ENCODE data around the gene SMG5. TPM values are rescaled to one million over a fixed set of nuclear protein-coding genes. Genes with fewer than 3 reads are reported as not detected.

Gene SMG5
- total RNA-seq, 1 donor from 2014 or later = 91.0 TPM

GRCh38 chr1:156285437-156285836 lies 2.8 kb upstream of the SMG5 start:
- Mint-ChIP-seq H3K27me3 (no peaks in the 10 kb centered on the region), H3K36me3 (peaks cover 11% of the 10 kb centered on the region), H3K4me1 (ENCODE audit: unreplicated experiment) (peaks cover 30% of the 10 kb centered on the region), H3K9me3 (no peaks in the 10 kb centered on the region), H3K4me3 (no peak overlapping the region), H3K27ac (no peak overlapping the region)
- no peak for TF ChIP-seq CTCF (conservative IDR thresholded peaks at IDR 0.05)
- no peak for DNase-seq (ENCODE audit: extremely low spot score, unreplicated experiment)

- Mint-ChIP-seq H3K4me3 (peak overlapping the region; percentile 93), H3K36me3 (peaks cover 7% of the 10 kb centered on the region), H3K27ac (peak overlapping the region; percentile 97), H3K27me3 (no peaks in the 10 kb centered on the region), H3K4me1 (ENCODE audit: unreplicated experiment) (peaks cover 30% of the 10 kb centered on the region), H3K9me3 (no peaks in the 10 kb centered on the region)
- no peak for TF ChIP-seq CTCF (conservative IDR thresholded peaks at IDR 0.05)
- no peak for DNase-seq (ENCODE audit: extremely low spot score, unreplicated experiment)
Observed at GRCh38 chr1:156284757-156285156, 2.1 kb upstream of the SMG5 start.

GRCh38 chr1:156284112-156284511 lies 1.5 kb upstream of the SMG5 start, which contains the start of gene TMEM79:
Gene TMEM79, plus strand, starts transcription at chr1:156284325. Its CDS starts 902 bp downstream, at chr1:156285227.
- peak within 1 kb of the TSS; percentile 97 for H3K27ac Mint-ChIP-seq
- no peak for DNase-seq (ENCODE audit: extremely low spot score, unreplicated experiment)
- H3K4me1 Mint-ChIP-seq (ENCODE audit: unreplicated experiment) = peaks cover 30% of the 10 kb centered on the region
- no peaks in the 10 kb centered on the region for H3K9me3 Mint-ChIP-seq
- H3K27me3 Mint-ChIP-seq = no peaks in the 10 kb centered on the region
- no peak for TF ChIP-seq CTCF (conservative IDR thresholded peaks at IDR 0.05)
- peaks cover 4% of the 10 kb centered on the region for H3K36me3 Mint-ChIP-seq
- peak within 1 kb of the TSS; percentile 93 for H3K4me3 Mint-ChIP-seq

GRCh38 chr1:156283521-156283920 lies 896 bp upstream of the SMG5 start:
- H3K27me3 Mint-ChIP-seq = no peaks in the 10 kb centered on the region
- peak overlapping the region; percentile 97 for H3K27ac Mint-ChIP-seq
- peak overlapping the region; percentile 93 for H3K4me3 Mint-ChIP-seq
- peaks cover 4% of the 10 kb centered on the region for H3K36me3 Mint-ChIP-seq
- H3K4me1 Mint-ChIP-seq (ENCODE audit: unreplicated experiment) = peaks cover 30% of the 10 kb centered on the region
- TF ChIP-seq CTCF (conservative IDR thresholded peaks at IDR 0.05) = no peak
- no peaks in the 10 kb centered on the region for H3K9me3 Mint-ChIP-seq
- no peak for DNase-seq (ENCODE audit: extremely low spot score, unreplicated experiment)

GRCh38 chr1:156281693-156282478 lies 739 bp downstream of the SMG5 start:
- DNase-seq (ENCODE audit: extremely low spot score, unreplicated experiment) = no peak
- Mint-ChIP-seq H3K4me1 (ENCODE audit: unreplicated experiment) (peaks cover 30% of the 10 kb centered on the region), H3K9me3 (no peaks in the 10 kb centered on the region), H3K36me3 (peaks cover 14% of the 10 kb centered on the region), H3K27me3 (no peaks in the 10 kb centered on the region), H3K4me3 (peak overlapping the region; percentile 93), H3K27ac (peak overlapping the region; percentile 94)
- no peak for TF ChIP-seq CTCF (conservative IDR thresholded peaks at IDR 0.05)
